K562 (cell line): Measurements from ENCODE around the gene GXYLT2. TPM values are rescaled to one million over a fixed set of nuclear protein-coding genes. Genes with fewer than 3 reads are reported as not detected.

Experiments
- ARID4B ChIP-seq: sonication (generic); formaldehyde crosslinking; IDR thresholded peaks from 2 replicates; pipeline ENCODE4 v1.8.0; 2022; ENCODE audit warnings: mild to moderate bottlenecking, missing genetic modification reagents
- ATF7 ChIP-seq: fragments of 450-650 bp; IDR thresholded peaks from 2 replicates; pipeline ENCODE4 v1.7.1; 2014; ENCODE audit warnings: mild to moderate bottlenecking, moderate library complexity
- CBFA2T2 ChIP-seq: fragments of 450-650 bp; conservative IDR thresholded peaks from 2 replicates; pipeline ENCODE4 v1.6.1; 2017; ENCODE audit warnings: mild to moderate bottlenecking
- CBFA2T3 ChIP-seq: fragments of 450-650 bp; IDR thresholded peaks from 2 replicates; pipeline ENCODE4 v1.6.1; 2017
- MAFF ChIP-seq: IDR thresholded peaks from 2 replicates; pipeline ENCODE4 v1.6.1; 2012; ENCODE audit warnings: low read length, improper control_type of control experiment
- PHF20 ChIP-seq: fragments of 450-650 bp; IDR thresholded peaks from 2 replicates; pipeline ENCODE4 v1.6.1; 2018; ENCODE audit not compliant: partially characterized antibody
- RBBP5 ChIP-seq: fragments of 200-600 bp; sonication (generic); IDR thresholded peaks from 2 replicates; pipeline ENCODE4 v1.6.1; 2012; ENCODE audit warnings: borderline replicate concordance, mild to moderate bottlenecking, low read length, control low read depth, inconsistent platforms; ENCODE audit not compliant: insufficient read depth, poor library complexity, severe bottlenecking
- RNF2 ChIP-seq: sonication (generic); IDR thresholded peaks from 2 replicates; pipeline ENCODE4 v1.6.1; 2016
- SMARCE1 ChIP-seq: fragments of 450-650 bp; IDR thresholded peaks from 2 replicates; pipeline ENCODE4 v1.7.1; 2016; ENCODE audit warnings: mild to moderate bottlenecking
- STAT5A ChIP-seq: IDR thresholded peaks from 2 replicates; pipeline ENCODE4 v1.6.1; 2012; ENCODE audit warnings: low read length, inconsistent platforms, borderline replicate concordance
- THRB ChIP-seq: fragments of 450-650 bp; formaldehyde crosslinking; conservative IDR thresholded peaks from 2 replicates; pipeline ENCODE4 v1.4.0; 2022; ENCODE audit warnings: mild to moderate bottlenecking, missing genetic modification characterization
- TRIM28 ChIP-seq: fragments of 450-650 bp; IDR thresholded peaks from 2 replicates; pipeline ENCODE4 v1.6.1; 2017
- UBTF ChIP-seq, 2 experiments: IDR thresholded peaks; 2 replicates each; pipeline ENCODE4 v1.6.1; 2012; ENCODE audit warnings: improper control_type of control experiment in 2 of 2, low read depth in 2 of 2, low read length in 2 of 2, borderline replicate concordance in 1 of 2
- ZEB2 ChIP-seq: fragments of 450-650 bp; IDR thresholded peaks from 2 replicates; pipeline ENCODE4 v1.6.1; 2016
- ZNF146 ChIP-seq: IDR thresholded peaks from one replicate; pipeline ENCODE4 v1.6.1; 2018; ENCODE audit warnings: missing compliant biosample characterization; ENCODE audit not compliant: unreplicated experiment
- ZNF217 ChIP-seq: sonication (generic); formaldehyde crosslinking; IDR thresholded peaks from 2 replicates; pipeline ENCODE4 v1.8.0; 2022; ENCODE audit warnings: mild to moderate bottlenecking, missing genetic modification reagents
- ZNF280A ChIP-seq: fragments of 450-650 bp; IDR thresholded peaks from 2 replicates; pipeline ENCODE4 v1.6.1; 2018; ENCODE audit warnings: mild to moderate bottlenecking, low read depth; ENCODE audit not compliant: partially characterized antibody
- ZNF583 ChIP-seq: fragments of 250-450 bp; sonication (Bioruptor Pico); IDR thresholded peaks from 2 replicates; pipeline ENCODE4 v1.4.0; 2020
- ZNF644 ChIP-seq: fragments of 200-800 bp; sonication (Bioruptor generic); IDR thresholded peaks from 2 replicates; pipeline ENCODE4 v1.6.1; 2016; ENCODE audit warnings: low read depth, missing genetic modification characterization, missing compliant biosample characterization
- polyA plus RNA-seq, 8 experiments: library from polyadenylated mRNA; depleted of rRNA in 4 of 8; stranded (reverse) in 5 of 8; unstranded in 3 of 8; fragments of >200 nt; fragmentation: Nextera tagmentation in 2 of 8; fragmentation: Illumina TruSeq in 1 of 8; extraction: Ambion mirVana in 2 of 8; extraction: Trizol in 1 of 8; gene quantifications; 2 replicates each; pipeline versions ENCODE4 v1.2.1 to v1.2.3, GENCODE V29; 2011 to 2014; ENCODE audit warnings: inconsistent platforms in 1 of 8, missing spikeins in 1 of 8
- total RNA-seq, 7 experiments: library from RNA; depleted of rRNA in 6 of 7; stranded (reverse); fragments of >200 nt in 6 of 7; fragmentation: Illumina TruSeq in 2 of 7; extraction: Trizol in 2 of 7; gene quantifications; 2 replicates each; pipeline versions ENCODE4 v1.2.1 to v1.2.3, GENCODE V29; 2011 to 2021; ENCODE audit warnings: low replicate concordance in 1 of 7

GXYLT2 gene
- total and polyA plus RNA-seq, 9 of the 15 experiments (the other 6 are each of a cell fraction or from before 2014, with no cell fraction given): 0.71 to 6.0 (median 3.3) TPM

GRCh38 chr3:72938471-72939265 is 50.8 kb downstream of the GXYLT2 start (continued):
- TF ChIP-seq ZNF280A: no peak
- TF ChIP-seq CBFA2T2: peak; percentile 79
- TF ChIP-seq ZNF644 (tag): peak; percentile 72; the same call in 1 of the 2 replicates
- 0 out of 2 replicates have a peak, but pooled peaks have one; percentile 4 for TF ChIP-seq MAFF
- TF ChIP-seq RNF2: no peak
- TF ChIP-seq RBBP5: no peak
- TF ChIP-seq ZEB2: peak; percentile 66; the same call in 1 of the 2 replicates
- TF ChIP-seq STAT5A: peak; percentile 59; the same call in 1 of the 2 replicates
- TF ChIP-seq ARID4B: no peak
- TF ChIP-seq CBFA2T3: peak; percentile 87
- TF ChIP-seq ZNF146: no peak
- TF ChIP-seq ZNF217 (CRISPR knock-in tag): no peak
- TF ChIP-seq SMARCE1: 0 out of 2 replicates have a peak, but pooled peaks have one; percentile 50
- peak; percentile 81; the same call in 1 of the 2 replicates for TF ChIP-seq ATF7
- TF ChIP-seq TRIM28: 0 out of 2 replicates have a peak, but pooled peaks have one; percentile 50
- no peak for TF ChIP-seq ZNF583 (CRISPR knock-in tag)
- TF ChIP-seq THRB (CRISPR knock-in tag): no peak
- TF ChIP-seq PHF20: no peak
- no peak for TF ChIP-seq UBTF (IDR thresholded peaks at IDR 0.05; ENCODE audit: borderline replicate concordance in 1 of 2, low read depth in 2 of 2, low read length in 2 of 2)
